Measurements from ENCODE around the gene TULP3.
A peak's percentile ranks its signal among the peaks of the same experiment; 100 is the strongest.

TULP3 gene

DNA sequence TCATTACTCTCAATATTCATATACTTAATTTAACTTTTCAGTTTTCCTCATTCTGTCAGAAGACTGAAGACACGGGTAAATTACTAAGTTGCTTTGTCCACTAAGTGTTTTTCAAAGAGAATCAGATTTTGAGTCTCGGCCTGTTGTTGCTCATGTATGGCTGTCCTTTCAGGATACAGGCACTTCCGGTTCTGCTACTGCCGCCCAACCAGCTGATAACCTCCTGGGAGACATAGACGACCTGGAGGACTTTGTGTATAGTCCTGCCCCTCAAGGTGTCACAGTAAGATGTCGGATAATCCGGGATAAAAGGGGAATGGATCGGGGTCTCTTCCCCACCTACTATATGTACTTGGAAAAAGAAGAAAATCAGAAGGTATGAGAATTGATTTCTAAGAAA, 40.2 kb downstream of the TULP3 start:
- DNase-seq, result no peak

DNA sequence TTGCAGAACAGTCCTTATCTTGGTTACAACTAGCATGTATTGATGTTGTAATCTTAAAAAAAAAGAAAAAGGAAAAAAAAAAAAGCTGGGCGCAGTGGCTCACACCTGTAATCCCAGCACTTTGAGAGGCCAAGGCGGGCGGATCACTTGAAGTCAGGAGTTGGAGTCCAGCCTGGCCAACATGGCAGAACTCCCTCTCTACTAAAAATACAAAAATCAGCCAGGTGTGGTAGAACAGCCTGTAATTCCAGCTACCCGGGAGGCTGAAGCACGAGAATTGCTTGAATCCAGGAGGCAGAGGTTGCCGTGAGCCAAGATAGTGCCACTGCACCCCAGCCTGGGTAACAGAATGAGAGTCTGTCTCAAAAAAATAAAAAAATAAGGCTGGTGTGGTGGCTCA, 42.9 kb downstream of the TULP3 start:
- no peak for DNase-seq

- DNase-seq, result no peak
These were observed 43.7 kb downstream of the TULP3 start for GRCh38 chr12:2934371-2934770.

- DNase-seq, result no peak
These were observed 45.6 kb downstream of the TULP3 start for GRCh38 chr12:2936301-2936700.

GRCh38 chr12:2937500-2937899, 46.8 kb downstream of the TULP3 start:
- DNase-seq, result no peak

GRCh38 chr12:2939191-2939590, 48.5 kb downstream of the TULP3 start:
- no peak for DNase-seq

DNA sequence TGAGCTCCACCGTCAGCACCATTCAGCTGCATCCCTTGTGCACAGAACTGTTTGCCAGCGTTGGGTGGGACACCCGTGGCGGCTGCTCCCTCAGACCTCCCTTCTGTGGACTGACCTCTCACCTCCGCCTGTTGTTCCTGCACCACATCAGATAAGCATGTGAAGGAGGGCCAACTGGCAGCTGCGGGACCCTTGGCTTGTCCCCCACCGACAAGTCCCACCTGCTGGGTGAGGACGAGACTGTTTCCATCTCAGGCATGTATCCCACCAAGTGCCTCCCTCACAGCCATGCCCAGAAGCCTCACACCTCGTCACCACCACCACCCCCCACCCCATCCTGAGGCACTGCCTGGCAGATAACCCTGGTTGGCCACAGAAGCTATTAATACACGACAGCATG, 49.9 kb downstream of the TULP3 start:
- no peak for DNase-seq

- no peak for DNase-seq
These were observed 50.8 kb downstream of the TULP3 start for GRCh38 chr12:2941524-2941923.

DNA sequence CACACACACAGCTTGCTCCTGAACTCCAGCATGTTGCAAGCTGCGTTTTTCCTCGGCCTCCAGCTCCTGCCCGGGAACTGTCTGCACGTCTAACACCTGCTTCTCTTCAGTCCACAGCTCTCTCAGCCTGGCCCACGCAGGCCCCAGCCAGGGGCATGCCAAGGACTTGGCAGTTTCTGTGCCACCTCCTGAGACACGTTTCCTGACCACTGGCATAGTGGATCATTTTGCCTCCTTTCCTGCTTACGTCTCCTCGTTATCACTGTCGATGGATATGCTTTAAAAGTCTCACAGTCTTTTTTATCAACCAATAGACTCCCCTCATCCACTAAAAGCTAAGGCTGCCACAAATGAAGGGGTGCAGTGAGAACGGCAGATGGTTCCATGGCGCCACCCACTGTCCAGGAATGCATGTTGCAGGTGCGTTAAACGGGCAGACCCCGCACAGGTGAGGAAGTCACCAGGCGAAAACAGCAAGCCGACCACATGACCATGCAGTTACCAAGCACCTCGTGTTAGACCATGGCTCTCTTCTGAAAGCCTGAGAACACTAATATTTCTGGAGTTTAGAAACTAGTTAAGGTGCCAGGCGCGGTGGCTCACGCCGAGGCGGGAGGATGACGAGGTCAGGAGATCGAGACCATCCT, 53.8 kb downstream of the TULP3 start:
- peak; percentile 10 to 11 for DNase-seq

DNA sequence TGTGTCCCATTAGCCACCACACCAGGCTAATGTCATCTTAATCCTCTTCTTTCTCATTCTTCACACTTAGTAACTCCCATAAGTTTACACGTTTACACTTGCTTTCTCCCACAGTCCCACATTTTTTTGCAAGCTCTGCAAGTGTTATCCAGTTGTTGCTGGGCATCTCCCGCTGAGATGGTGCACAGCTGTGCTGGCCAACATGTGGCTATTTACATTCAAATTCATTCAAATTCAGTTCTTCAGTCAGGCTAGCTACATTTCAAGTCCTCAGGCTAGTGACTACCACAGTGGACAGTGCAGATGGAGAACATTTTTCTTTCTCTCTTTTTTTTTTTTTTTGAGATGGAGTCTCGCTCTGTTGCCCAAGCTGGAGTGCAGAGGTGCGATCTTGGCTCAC, 58.7 kb downstream of the TULP3 start:
- no peak for DNase-seq

DNA sequence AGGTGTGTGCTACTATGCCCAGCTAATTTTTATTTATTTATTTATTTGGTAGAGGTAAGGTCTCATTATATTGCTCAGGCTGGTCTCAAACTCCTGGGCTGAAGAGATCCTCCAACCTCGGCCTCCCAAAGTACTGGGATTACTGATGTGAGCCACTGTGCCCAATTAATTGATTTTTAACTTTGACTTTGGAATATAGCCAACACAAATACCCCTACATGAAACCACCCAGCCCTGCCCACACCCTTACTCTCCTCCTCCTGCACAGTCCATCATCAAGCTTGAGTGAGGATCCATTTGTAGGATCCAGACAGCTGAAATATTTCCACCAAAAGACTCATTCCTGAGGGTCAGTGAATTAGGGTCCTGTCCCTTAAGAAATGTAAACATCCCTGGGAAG, 65.2 kb downstream of the TULP3 start:
- DNase-seq, result no peak

DNA sequence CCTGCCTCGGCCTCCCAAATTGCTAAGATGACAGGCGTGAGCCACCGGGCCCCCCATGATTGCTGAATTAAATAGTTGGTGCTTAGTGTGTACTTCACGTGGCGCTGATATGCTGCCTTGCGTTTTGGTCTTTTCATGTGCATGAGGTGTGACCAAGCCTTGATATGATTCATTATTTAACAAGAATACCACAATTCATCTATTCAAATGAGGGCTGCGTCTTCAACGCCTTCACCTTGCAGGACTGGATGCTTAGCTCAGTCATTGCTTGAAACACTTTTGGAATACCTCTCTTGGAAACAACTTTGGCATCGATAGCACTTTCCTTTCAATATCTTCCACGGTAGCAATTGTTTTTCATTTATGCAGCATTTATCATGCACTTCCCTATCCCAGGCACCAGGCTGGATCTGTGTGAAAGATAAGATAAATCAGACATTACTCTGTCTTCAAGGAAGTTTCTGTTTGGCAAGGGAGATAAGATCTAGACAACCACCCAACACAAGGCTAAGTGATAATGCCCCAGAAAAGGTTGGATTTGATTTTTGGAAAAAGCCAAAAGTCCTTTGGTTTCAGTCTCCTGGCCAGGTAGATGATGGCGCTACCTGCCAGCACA, 67.2 kb downstream of the TULP3 start:
- DNase-seq, result no peak

DNA sequence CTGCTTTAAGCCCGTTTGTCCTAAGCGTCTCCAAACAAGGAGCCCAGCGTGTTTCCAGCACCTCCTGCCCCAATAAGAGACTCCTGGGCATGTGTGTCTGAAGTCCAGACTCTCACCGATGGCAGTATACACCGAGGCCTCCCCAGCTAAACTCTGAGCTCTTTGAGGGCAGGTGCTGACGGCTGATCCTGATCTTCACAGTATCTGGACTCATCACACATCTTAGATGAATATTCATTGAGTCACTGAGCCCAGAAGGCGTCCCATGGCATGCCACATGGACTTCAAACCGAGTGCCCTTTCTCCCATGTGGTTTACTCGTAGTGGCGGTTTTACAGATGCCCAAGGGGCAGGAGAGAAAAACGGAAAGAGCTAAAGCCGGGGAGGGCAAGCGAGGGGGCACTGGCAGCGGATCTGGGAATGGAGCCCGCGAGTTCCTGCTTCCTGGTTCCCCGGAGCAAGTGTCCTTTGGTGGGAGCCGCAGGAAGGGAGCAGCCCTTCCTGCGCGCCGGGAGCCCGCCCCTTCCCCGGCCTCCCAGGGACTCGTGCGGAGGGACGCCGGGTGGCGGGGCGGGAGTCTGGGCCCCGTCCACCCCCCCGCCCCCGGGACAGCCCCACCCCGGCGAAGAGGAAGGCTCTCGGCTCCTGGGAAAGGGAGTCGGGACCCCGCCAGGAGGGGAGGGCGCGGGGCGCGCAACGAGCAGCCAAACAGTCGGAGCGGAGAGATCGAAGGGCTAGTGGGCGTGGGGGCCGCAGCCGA, 67.9 kb downstream of the TULP3 start:
- no peak for DNase-seq

DNA sequence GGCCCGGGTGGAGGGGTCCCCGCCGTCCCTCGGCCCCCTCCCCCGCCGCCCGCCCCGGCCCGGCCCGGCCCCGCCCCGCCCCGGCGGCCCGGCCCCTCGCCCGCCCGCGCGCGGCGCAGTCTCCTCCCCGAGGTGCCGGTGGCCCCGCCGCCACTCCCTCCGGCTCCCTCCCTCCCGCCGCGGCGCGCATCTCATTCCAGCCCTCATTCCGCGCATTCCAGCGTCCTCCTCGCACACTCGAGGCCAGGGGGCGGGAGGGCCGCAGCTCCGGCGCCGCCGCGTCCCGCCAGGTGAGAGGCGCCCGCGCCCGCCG, 68.5 kb downstream of the TULP3 start, which contains the start of gene TEAD4:
Gene TEAD4 (plus strand): TSS at position 206 of the 313 bp plus-strand sequence.
- DNase-seq, result no peak

- no peak for DNase-seq
These were observed 69.1 kb downstream of the TULP3 start for GRCh38 chr12:2959505-2960389.

GRCh38 chr12:2960390-2960956, 69.8 kb downstream of the TULP3 start:
- no peak for DNase-seq

GRCh38 chr12:2960996-2961616, 70.4 kb downstream of the TULP3 start:
- no peak for DNase-seq

DNA sequence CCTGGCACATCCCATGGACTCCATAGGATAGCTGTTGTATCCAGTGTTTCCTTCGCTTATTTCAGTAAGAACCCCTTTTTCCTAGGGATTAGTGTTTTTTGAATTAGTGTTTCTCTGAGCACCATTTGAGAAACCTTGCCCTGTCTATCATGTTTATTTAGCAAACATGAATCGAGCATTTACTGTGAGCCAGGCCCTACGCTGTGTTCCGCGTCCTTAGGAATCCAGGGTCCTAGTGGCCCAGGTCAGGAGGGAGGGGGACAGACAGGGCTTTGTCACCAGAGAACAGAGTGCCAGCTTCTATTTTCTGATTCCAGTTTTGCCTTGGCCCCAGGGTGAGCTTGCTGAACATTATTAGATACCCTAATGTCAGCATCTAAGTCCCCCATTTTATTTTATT, 71.0 kb downstream of the TULP3 start:
- no peak for DNase-seq

DNA sequence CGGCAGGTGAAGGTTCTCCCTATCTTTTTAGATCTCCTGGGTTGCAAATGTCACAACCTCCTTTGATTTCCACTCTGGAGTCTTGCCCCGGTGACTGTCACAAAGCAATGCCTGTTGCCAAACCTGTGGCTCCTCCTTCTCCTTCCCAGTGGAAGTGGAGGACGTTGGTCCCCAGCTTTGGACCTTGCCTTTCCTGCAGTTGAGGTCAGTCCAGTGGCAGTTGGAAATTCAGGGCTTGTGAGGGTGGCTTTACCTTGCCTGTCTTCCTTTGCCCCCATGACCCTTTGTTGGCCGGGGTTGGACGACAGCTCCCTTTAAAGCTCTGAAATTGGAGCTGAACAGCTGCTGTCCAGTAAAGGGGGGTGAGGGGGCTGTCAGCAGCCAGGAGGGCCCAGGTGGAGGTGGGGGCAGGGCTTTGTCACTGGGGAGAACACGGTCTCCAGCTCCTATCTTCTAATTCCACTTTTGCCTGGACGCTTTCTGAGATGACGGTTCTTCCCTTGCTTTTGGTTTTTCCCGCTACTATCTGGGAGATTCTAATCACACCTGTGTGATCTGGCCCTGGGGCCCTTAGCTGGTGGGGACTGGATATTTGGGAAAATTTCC, 72.6 kb downstream of the TULP3 start:
- DNase-seq, result no peak

- no peak for DNase-seq
These were observed 73.1 kb downstream of the TULP3 start for GRCh38 chr12:2963760-2964292.

GRCh38 chr12:2967651-2968050, 77.0 kb downstream of the TULP3 start:
- no peak for DNase-seq

DNA sequence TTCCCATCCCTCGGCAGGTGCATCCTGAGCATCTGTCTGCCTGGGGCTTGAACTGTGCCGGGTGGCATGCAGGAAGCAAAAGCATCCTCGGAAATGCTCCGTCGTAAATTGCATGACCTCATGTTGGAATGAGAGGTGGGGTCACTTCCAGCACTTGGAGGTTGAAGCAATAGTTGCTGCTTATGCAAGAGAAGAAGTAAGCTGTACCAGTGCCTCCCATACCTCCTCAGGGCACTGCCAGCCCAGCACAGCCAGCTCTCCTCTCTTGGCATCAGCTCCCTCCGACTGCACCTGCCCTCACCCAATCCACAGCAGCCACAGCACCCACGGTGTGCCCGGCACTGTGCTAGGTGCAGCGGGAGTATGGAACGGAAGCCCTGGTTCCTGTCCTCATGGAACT, 80.1 kb downstream of the TULP3 start:
- DNase-seq, result no peak
